OCI-LY1 (cell line): ENCODE results near the gene FARS2.

Experiments
- H2AFZ ChIP-seq: fragments of 200-600 bp; sonication (generic), shearing (Covaris generic); 2 replicates; pipeline ENCODE4 v1.6.0; 2014; ENCODE audit warnings: antibody characterized with exemption, mild to moderate bottlenecking, low read length
- H3F3A ChIP-seq: fragments of 200-600 bp; sonication (generic), shearing (Covaris generic); 2 replicates; pipeline ENCODE4 v1.6.0; 2014; ENCODE audit warnings: mild to moderate bottlenecking, antibody characterized with exemption, low read length, moderate library complexity; ENCODE audit not compliant: insufficient read depth
- H3K27ac ChIP-seq: fragments of 200-600 bp; sonication (generic); 2 replicates; pipeline ENCODE4 v1.5.1; 2014; ENCODE audit warnings: low read length, mixed run types, mild to moderate bottlenecking, low read depth; ENCODE audit not compliant: poor library complexity, severe bottlenecking
- H3K27me3 ChIP-seq: fragments of 200-600 bp; sonication (generic); 2 replicates; pipeline ENCODE4 v1.6.0; 2014; ENCODE audit warnings: antibody characterized with exemption, mild to moderate bottlenecking, low read length, moderate library complexity; ENCODE audit not compliant: insufficient read depth
- H3K36me3 ChIP-seq: fragments of 200-600 bp; sonication (generic); 2 replicates; pipeline ENCODE4 v1.6.1; 2014; ENCODE audit warnings: mild to moderate bottlenecking, antibody characterized with exemption, low read length, moderate library complexity, mixed read lengths; ENCODE audit not compliant: insufficient read depth
- H3K4me1 ChIP-seq: fragments of 200-600 bp; sonication (generic); 2 replicates; pipeline ENCODE4 v1.5.1; 2014; ENCODE audit warnings: mild to moderate bottlenecking, low read length, moderate library complexity; ENCODE audit not compliant: insufficient read depth, severe bottlenecking
- H3K4me2 ChIP-seq: fragments of 200-600 bp; sonication (generic), shearing (Covaris generic); 2 replicates; pipeline ENCODE4 v1.6.1; 2014; ENCODE audit warnings: low read length
- H3K4me3 ChIP-seq: fragments of 200-600 bp; sonication (generic); 2 replicates; pipeline ENCODE4 v1.5.1; 2014; ENCODE audit warnings: low read length, low read depth, mild to moderate bottlenecking, mixed read lengths; ENCODE audit not compliant: poor library complexity, severe bottlenecking
- H3K79me2 ChIP-seq: fragments of 200-600 bp; shearing (Covaris generic); 2 replicates; pipeline ENCODE4 v1.6.1; 2016; ENCODE audit warnings: mixed run types, low read length, mixed read lengths; ENCODE audit not compliant: insufficient read depth
- H3K9ac ChIP-seq: fragments of 200-600 bp; sonication (generic), shearing (Covaris generic); 2 replicates; pipeline ENCODE4 v1.6.1; 2014; ENCODE audit warnings: mild to moderate bottlenecking, low read length, mixed read lengths
- H3K9me2 ChIP-seq: fragments of 200-600 bp; sonication (generic), shearing (Covaris generic); 2 replicates; pipeline ENCODE4 v1.6.1; 2014; ENCODE audit warnings: low read depth, mild to moderate bottlenecking, low read length, mixed read lengths
- H3K9me3 ChIP-seq: fragments of 200-600 bp; shearing (Covaris generic); 2 replicates; pipeline ENCODE4 v1.6.1; 2014; ENCODE audit warnings: low read length, mixed read lengths
- H4K20me1 ChIP-seq: fragments of 200-600 bp; sonication (generic), shearing (Covaris generic); 2 replicates; pipeline ENCODE4 v1.6.0; 2016; ENCODE audit warnings: mild to moderate bottlenecking, low read length; ENCODE audit not compliant: insufficient read depth
- EZH2 ChIP-seq: fragments of 200-600 bp; sonication (generic), shearing (Covaris generic); IDR thresholded peaks from 2 replicates; pipeline ENCODE4 v1.8.0; 2017; ENCODE audit warnings: borderline replicate concordance, mixed run types, mild to moderate bottlenecking, antibody characterized with exemption, low read length, moderate library complexity, mixed read lengths
- TF ChIP-seq, protein P1 (sequence below): fragments of 200-600 bp; sonication (generic), shearing (Covaris generic); IDR thresholded peaks from 2 replicates; pipeline ENCODE4 v1.5.1; 2017; ENCODE audit warnings: mild to moderate bottlenecking, antibody characterized with exemption, low read length, moderate library complexity, mixed read lengths

Gene FARS2

DNA sequence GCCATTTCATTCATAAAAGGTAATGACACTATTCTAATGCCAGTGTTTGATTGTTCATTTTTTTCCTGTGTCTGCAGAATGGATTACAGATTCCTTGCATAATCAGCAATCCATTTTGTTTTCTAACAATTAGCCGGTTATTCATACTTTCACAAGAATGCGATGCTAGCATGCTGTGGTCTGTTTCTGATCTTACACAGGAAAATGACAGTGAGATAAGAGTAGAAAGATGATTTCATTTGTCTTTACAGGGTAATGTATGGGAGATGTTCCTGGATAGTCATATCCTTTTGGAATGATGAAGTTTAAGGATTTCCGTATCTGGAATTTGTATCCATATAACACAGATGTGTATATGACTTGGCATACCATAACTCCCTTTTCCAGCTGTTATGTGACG lies 207.3 kb downstream of the FARS2 start:
- Histone ChIP-seq H3K9me3 (no peaks in the 10 kb centered on the region), H3F3A (no peaks in the 10 kb centered on the region), H3K9me2 (no peaks in the 10 kb centered on the region), H3K4me3 (no peak overlapping the region), H3K79me2 (no peaks in the 10 kb centered on the region), H3K4me2 (no peak overlapping the region), H2AFZ (no peak overlapping the region), H3K4me1 (peaks cover 28% of the 10 kb centered on the region), H4K20me1 (no peaks in the 10 kb centered on the region), H3K36me3 (no peaks in the 10 kb centered on the region), H3K27me3 (no peaks in the 10 kb centered on the region), H3K27ac (no peak overlapping the region), H3K9ac (no peak overlapping the region)
- TF ChIP-seq EZH2, result no peak
- TF ChIP-seq, protein P1, sequence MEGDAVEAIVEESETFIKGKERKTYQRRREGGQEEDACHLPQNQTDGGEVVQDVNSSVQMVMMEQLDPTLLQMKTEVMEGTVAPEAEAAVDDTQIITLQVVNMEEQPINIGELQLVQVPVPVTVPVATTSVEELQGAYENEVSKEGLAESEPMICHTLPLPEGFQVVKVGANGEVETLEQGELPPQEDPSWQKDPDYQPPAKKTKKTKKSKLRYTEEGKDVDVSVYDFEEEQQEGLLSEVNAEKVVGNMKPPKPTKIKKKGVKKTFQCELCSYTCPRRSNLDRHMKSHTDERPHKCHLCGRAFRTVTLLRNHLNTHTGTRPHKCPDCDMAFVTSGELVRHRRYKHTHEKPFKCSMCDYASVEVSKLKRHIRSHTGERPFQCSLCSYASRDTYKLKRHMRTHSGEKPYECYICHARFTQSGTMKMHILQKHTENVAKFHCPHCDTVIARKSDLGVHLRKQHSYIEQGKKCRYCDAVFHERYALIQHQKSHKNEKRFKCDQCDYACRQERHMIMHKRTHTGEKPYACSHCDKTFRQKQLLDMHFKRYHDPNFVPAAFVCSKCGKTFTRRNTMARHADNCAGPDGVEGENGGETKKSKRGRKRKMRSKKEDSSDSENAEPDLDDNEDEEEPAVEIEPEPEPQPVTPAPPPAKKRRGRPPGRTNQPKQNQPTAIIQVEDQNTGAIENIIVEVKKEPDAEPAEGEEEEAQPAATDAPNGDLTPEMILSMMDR, result no peak

DNA sequence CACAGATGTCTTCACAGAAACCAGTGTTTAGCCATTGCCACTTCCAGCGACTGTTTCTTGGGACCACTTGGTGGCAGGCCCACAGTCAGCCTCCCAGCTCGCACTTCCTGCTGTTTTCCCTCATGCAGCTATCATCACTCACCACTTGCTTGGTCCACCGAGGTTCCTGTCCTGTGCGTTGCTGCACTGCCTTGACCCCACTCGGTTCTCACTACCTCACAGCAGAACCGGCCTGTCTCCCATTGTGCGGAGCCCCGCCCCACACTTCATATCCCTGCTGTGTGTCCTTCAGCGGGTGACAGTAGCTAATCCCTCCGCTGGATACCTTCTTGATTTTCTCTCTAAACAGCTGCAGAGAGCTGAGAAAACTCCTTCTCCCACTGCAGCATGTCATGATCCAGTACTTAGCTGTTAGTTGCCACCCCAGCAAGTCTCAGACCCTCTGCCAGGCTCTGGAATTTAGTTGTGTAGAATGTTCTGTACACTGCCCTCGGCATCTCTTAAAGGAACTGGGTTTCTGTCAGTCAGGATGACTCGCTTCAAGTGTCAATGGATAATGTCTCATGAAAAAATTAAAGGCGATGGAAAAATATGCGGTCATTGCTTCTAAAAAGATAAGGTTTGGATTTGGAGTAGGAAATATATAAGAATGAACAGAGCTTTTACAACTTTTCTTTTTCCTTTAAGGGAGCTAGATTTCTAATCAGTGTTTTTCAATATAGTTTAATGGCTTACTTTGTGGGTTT lies 208.0 kb downstream of the FARS2 start:
- Histone ChIP-seq H3K4me2 (no peak overlapping the region), H3K36me3 (no peaks in the 10 kb centered on the region), H3K9ac (no peak overlapping the region), H4K20me1 (no peaks in the 10 kb centered on the region), H2AFZ (no peak overlapping the region), H3K27me3 (no peaks in the 10 kb centered on the region), H3K4me3 (no peak overlapping the region), H3K9me2 (no peaks in the 10 kb centered on the region), H3K9me3 (no peaks in the 10 kb centered on the region), H3F3A (no peaks in the 10 kb centered on the region), H3K27ac (no peak overlapping the region), H3K79me2 (no peaks in the 10 kb centered on the region), H3K4me1 (peaks cover 28% of the 10 kb centered on the region)
- no peak for TF ChIP-seq EZH2
- TF ChIP-seq, protein P1, result no peak

DNA sequence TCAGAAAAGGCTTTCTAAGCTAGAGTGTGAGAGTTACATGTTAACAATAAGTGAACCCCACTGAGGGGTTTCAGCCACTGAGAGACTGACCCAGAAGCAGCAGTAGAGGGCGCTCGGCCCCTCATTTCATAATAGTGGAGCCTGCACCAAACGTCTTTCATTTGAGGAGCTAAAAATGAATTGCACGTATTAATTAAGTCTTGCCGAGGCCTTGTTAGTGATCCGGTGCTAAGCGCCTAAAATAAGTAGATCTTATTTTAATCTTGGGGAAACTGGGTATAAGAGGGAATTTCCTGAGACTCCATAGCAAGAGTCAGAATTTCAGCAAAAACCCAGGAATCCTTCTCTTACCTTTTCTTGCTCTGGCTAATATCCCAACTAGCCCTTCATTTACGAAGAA lies 209.7 kb downstream of the FARS2 start:
- Histone ChIP-seq H3K27ac (peak overlapping the region; percentile 63), H3K4me1 (peaks cover 28% of the 10 kb centered on the region), H4K20me1 (no peaks in the 10 kb centered on the region), H3K79me2 (no peaks in the 10 kb centered on the region), H3K9me3 (no peaks in the 10 kb centered on the region), H3F3A (no peaks in the 10 kb centered on the region), H2AFZ (no peak overlapping the region), H3K36me3 (no peaks in the 10 kb centered on the region), H3K9ac (peak overlapping the region; percentile 44), H3K27me3 (no peaks in the 10 kb centered on the region), H3K9me2 (no peaks in the 10 kb centered on the region), H3K4me3 (no peak overlapping the region), H3K4me2 (peak overlapping the region; percentile 51; the same call in 1 of the 2 replicates)
- TF ChIP-seq EZH2, result no peak
- TF ChIP-seq, protein P1, result peak; percentile 94
